GM18867 (cell line): ENCODE measurements around the gene SPATA45.

Experiments
- ATAC-seq: cut with Tn5 transposase; IDR thresholded peaks from one replicate; pipeline ENCODE4 v1.9.1; 2021; ENCODE audit warnings: mild to moderate bottlenecking, moderate library complexity; ENCODE audit not compliant: unreplicated experiment

Gene SPATA45

DNA sequence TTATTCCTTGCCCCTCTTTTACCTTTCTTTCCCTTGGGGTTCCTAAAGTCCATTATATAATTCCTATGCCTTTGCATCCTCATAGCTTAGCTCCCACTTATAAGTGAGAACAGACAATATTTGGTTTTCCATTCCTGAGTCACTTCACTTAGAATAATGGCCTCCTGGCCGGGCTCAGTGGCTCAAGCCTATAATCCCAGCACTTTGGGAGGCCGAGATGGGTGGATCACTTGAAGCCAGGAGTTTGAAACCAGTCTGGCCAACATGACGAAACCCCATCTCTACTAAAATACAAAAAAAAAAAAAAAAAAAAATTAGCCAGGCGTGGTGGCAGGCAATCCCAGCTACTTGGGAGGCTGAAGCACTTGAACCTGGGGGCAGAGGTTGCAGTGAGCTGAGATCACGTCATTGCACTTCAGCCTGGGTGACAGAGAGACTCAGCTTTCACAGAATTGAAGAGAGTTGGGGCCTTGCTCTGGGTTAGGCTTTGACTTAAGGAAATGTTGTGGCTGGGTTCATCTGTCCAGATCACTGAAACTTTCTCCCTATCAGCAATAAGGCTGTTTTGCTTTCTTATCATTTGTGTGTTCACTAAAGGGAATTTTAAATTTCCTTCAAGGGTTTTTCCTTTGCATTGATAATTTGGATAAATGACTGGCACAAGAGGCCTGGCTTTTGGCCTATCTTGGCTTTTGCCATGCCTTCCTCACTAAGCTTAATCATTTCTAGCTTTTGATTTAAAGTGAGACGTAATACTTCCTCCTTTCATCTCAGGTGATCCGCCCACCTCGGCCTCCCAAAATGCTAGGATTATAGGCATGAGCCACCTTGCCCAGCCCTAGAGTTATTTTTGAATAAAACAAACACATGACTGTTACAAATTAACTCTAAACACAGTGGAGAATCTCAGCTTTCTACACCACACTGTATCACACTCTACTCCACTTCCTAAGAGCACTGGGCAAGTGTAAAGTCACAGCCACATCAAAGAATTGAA lies 13.9 kb downstream of the SPATA45 start:
- peak; percentile 79 for ATAC-seq

DNA sequence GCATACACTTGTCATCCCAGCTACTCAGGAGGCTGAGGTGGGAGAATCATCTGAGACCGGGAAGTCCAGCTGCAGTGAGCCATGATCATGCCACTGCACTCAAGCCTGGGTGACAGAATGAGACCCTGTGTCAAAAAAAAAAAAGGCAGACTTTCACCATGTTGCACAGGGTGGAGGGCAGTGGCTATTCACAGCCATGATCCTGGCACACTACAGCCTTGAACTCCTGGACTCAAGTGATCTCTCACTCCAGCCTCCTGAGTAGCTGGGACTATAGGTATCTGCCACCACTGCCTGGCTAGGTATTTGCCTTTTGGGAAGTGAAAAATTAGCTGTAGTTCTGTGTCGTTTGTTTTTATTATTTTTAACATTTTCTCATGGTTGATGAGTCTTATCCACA lies 19.1 kb downstream of the SPATA45 start:
- ATAC-seq = no peak

- no peak for ATAC-seq
Observed at GRCh38 chr1:212827831-212828278, 19.6 kb downstream of the SPATA45 start.

DNA sequence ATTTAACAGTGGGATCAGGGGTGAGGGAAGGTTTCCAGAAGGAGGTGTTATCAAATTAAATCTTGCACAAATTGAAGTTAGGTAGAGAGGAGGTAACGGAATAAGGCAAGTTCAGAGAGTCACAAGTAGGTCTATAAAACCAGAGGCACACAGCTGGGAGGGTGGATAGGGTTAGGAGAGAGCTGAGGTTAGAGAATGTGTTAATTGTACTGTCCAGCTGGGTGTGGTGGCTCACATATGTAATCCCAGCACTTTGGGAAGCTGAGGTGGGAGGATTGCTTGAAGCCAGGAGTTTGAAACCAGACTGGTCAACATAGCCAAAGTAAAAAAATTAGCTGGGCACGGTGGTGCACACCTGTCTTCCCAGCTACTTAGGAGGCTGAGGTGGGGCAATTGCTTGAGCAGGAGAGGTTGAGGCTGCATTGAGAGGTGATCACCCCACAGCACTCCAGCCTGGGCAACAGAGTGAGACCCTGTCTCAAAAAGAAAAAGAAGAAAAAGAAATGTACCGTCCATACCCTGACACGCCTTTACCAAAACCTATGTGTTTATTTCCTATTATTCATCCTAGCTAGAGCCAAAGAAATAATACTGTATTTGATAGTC lies 20.2 kb downstream of the SPATA45 start:
- ATAC-seq = no peak

GRCh38 chr1:212825798-212826452 lies 21.5 kb downstream of the SPATA45 start:
- ATAC-seq = no peak

DNA sequence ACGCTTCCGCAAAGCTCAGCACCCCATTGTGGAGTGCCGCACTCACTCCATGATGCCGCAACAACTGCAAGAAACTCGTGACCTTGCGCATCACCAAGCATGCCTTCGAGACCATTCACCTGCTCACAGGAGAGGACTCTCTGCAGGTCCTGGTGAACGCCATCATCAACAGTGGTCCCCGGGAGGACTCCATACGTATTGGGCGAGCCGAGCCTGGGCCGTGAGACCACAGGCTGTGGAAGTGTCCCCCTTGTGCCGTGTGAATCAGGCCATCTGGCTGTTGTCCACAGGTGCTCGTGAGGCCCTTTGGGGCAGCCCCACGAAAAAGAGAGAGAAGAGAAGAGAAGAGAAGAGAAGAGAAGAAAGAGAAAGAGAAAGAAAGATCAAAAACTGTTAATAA lies 23.2 kb downstream of the SPATA45 start:
- ATAC-seq = no peak

DNA sequence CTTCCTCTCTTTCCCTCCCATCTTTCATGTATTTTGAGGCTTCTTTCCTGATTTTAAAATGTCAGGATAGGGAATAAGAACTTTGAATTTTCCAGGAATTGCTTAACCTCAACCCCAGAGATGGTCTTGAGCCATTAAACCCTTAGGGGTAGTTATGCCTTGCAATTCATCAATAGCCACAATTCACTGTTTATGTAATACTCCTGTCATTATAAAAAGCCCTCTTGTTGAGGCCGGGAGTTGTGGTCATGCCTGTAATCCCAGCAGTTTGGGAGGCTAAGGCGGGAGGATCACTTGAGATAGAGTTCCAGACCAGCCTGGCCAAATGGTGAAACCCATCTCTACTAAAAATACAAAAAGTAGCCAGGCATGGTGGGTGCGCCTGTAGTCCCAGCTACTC lies 24.5 kb downstream of the SPATA45 start:
- ATAC-seq = no peak

- no peak for ATAC-seq
Observed at GRCh38 chr1:212820969-212821368, 26.5 kb downstream of the SPATA45 start.

- peak; percentile 73 for ATAC-seq
Observed at GRCh38 chr1:212819726-212820125, 27.7 kb downstream of the SPATA45 start.

DNA sequence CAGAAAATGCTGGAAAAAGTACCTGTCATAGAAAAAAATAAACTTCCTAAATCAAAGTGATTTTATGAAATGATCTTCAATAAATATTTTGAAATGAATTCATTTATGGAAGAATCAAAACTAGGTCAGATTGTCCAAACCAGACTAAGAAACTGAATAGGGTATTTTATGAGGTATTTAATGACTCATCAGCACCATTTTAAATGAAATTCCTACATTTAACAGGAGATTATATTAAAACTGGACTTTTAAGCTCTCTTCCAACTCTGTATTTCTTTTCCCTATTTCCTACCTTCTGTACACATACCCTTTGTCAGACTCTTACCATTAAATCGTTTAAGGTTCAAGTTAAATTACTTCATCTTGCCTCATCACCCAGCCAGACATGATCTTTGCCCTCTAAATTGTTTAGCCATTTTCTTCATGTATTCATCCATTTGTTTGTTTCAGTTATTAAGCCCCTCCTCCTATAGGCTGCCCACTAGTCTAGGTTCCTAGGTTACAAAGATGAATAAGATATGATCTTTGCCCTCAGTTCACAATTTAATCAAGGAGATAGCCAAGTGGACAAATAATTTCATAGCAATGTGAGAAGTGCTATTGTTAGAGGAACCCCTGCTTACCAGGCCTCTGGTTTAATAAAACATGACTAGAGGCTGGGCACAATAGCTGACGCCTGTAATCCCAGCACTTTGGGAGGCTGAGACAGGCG lies 30.7 kb downstream of the SPATA45 start:
- no peak for ATAC-seq

DNA sequence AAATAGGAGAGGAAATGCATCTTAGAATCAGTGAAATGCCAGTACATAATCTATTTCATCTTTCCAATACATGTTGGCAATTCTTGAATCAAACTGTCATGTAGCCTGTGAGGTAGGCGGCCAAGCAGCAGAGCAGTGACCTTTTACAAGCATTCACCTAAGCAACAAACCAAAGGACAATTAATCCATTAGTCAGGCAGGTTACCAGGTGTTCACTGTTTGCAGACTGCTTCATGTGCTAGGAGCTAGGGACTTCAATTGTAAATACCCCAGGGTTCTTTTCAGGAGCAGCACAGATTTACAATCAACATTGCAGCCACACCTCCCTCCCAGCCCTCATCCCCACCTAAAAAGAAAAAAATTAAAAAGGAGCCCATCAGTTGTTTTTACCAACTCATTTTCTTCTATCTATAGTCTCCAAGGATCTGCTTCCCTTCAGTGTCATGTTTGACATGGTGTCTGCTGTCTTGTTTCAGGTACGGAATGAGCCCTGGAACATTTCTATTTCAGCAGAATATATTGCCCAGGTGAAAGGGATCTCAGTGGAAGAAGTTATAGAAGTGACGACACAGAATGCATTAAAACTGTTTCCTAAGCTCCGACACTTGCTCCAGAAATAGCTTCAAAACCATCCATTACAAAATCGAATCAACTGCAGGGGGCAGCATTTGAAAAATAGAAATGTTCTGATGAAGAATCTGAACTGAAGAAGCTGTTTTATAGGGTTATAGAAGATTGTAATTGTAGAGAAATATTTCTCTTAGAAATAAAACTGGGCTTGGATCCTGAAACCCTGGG lies 32.7 kb downstream of the SPATA45 start:
- no peak for ATAC-seq

DNA sequence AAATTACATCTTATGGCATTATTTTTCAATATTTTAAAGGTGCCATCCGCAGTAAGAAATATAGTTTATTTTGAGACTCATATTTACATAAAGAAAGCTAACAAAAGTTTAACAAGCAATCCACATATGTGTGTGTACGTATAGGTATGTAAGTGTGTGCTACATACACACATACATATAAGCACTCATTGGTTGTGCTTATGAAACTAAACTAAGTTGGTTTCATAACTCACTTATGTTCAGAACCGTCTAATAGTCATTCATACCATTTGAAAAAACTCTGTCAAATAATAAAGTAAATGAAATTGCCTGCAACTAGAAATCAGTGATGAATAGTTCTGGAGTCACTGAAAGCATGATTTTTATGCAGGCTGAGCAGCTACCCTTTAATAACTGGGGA lies 41.7 kb downstream of the SPATA45 start:
- ATAC-seq = no peak

DNA sequence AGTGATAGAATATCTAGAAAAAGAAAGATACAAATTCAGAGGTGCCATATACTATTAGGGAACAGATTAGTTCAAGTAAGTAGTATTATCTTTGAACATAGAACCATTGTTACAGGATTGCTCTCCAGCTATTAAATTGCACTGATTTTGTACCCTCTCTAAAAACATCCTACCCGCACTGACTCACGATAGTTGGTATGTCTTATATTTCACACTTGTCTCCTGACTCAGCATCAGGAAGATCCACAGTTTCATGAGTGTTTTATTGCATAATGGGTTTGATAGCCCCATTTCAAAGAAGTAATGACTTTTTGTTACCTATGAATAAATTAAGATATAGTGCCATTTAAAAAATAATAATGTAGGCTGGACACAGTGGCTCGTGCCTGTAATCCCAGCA lies 49.8 kb downstream of the SPATA45 start:
- ATAC-seq = no peak

DNA sequence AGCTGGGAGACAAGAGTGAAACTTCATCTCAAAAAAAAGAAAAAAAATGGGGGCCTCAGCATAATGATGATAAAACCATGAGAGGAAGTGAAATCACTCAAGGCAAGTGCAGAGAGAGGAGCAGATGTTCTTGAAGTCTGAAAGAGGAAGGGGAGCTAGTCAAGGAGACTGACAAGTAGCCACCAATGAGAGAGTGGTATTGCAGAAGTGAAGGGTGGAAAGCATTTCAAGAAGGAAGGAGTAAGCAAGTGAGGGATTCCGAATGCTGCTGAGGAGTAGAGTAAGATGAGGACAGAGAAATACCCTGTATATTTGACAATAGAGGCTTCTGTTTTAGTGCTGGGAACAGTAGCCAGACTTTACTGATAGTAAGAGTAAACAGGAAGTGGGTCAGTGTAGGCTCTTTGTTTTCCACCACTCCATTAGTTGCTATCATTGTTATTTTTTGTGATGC lies 52.9 kb downstream of the SPATA45 start:
- peak; percentile 82 for ATAC-seq

GRCh38 chr1:212792396-212792908 lies 55.0 kb downstream of the SPATA45 start:
- ATAC-seq = no peak

DNA sequence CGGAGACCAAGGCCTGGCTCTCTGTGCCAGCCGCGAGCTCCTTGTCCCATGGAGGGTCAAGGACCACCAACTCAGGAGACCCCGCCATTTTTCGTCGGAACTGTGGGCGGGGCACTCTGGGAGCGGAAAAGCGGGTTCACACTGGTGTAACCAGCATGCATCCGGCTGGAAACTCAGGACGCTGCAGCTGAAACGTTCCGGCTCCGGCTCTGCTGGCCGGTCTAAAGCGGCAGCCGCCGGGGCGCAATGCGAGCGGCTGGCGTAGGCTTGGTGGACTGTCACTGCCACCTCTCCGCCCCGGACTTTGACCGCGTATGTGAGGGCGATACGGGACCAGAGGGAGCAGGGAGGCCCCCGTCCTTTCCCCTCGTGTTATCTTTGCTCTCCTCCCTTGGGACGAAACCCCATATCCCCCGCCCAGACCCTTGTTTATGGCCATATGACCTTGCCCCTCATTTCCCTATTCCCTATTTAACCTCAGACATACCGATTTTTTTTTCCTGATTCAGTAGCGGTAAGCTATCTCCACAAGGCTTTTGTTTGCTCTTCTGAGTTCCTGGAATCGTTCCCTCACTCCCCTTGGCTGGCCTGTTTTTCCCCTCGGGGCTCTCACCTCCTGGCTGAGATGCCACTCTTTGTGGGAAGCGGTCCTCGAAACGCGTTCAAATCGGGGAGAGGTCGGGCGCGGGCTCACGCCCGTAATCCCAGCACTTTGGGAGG lies 55.6 kb downstream of the SPATA45 start, which contains the start of the genes NSL1 and TATDN3:
TSS of gene NSL1 (minus strand) at position 102 of the 720 bp plus-strand sequence. CDS start at position 88, 14 bp downstream.
TSS of gene TATDN3 (plus strand) at position 219 of the 720 bp plus-strand sequence. CDS start at position 247, 28 bp downstream.
- ATAC-seq = peak; percentile 64

- peak; percentile 33 for ATAC-seq
Observed at GRCh38 chr1:212791261-212791675, 56.2 kb downstream of the SPATA45 start.

DNA sequence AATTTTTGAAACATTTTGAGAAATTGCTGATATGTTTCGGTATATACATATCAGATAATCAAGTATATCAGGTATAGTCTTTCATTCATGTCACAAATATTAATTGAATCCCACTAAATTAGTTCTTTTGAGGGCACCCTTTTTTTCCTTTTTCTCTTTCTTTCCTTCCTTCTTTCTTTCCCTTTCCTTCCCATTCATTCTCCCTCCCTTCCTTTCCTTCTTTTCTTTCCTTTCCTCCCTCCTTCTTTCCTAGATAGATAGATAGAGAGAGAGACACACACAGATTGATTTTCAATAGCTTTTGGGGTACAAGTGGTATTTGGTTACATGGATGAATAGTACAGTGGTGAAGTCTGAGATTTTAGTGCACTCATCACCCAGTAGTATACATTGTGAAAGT lies 61.6 kb downstream of the SPATA45 start:
- ATAC-seq = no peak

DNA sequence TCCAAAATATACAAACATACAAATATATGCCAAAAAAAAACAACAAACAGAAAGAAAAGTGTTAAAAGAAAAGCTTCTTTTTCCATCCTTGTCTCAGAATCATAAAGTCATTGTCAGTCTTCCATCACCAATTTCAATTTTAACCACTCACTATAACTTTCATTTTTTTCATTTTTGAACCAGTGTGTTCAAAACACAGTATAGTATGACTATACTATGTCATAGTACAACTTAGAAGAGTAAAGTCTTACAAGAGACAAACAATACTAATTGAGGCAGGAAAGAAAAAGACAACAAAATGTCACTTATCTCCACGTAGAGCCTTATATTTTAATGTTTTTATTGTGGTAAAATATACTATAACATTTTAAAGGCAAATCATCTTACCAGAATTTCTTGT lies 63.5 kb downstream of the SPATA45 start:
- ATAC-seq = no peak
